Measurements from ENCODE around the gene PLEKHB2. TPM values are rescaled to one million over a fixed set of nuclear protein-coding genes. Genes with fewer than 3 reads are reported as not detected.
"Not testable (repeated sequence)": the region's sequence is repeated elsewhere in the genome, so short reads cannot be mapped to it uniquely, and the experiment has no call there.

Gene PLEKHB2
- total and polyA plus RNA-seq, 4 donors = 23.4 to 93.6 (median 75.4) TPM

DNA sequence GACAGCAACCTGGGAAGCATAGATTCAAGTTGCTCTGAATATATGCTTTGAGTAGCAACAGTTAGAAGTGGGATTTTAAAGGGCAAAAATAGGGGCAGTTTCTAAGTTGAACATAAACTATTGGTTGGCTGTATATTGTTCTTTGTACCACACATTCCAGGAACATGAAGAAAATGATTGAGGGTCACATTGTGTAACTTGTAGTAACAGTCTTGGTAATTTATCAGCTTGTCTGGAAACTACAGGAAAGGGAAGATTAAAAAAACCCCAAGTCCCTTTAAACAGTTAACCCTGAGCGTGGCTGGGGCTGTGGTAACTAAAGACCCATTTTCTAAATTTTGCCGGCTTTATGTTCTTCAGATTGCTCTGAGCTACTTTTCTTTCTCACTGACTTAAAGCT lies 7.4 kb downstream of the PLEKHB2 start:
- no peaks in the 10 kb centered on the region for H3K9me3 ChIP-seq (ENCODE audit: control insufficient read depth in 4 of 4, insufficient read depth in 3 of 4, low read length in 3 of 4)
- H3K27ac ChIP-seq (ENCODE audit: low read depth in 1 of 2, low read length in 1 of 2) = no peak overlapping the region
- H3K36me3 ChIP-seq (ENCODE audit: control insufficient read depth in 4 of 4, insufficient read depth in 4 of 4, low read length in 4 of 4) = peaks cover 0 to 6% (median 1%) of the 10 kb centered on the region in 4 donors
- peak in 1 of 3 donors; percentile 4 for DNase-seq
- peaks cover 0 to 10% (median 5%) of the 10 kb centered on the region in 5 donors for H3K4me1 ChIP-seq (ENCODE audit: control insufficient read depth in 5 of 5, insufficient read depth in 5 of 5, low read length in 5 of 5)
- TF ChIP-seq, protein P1, sequence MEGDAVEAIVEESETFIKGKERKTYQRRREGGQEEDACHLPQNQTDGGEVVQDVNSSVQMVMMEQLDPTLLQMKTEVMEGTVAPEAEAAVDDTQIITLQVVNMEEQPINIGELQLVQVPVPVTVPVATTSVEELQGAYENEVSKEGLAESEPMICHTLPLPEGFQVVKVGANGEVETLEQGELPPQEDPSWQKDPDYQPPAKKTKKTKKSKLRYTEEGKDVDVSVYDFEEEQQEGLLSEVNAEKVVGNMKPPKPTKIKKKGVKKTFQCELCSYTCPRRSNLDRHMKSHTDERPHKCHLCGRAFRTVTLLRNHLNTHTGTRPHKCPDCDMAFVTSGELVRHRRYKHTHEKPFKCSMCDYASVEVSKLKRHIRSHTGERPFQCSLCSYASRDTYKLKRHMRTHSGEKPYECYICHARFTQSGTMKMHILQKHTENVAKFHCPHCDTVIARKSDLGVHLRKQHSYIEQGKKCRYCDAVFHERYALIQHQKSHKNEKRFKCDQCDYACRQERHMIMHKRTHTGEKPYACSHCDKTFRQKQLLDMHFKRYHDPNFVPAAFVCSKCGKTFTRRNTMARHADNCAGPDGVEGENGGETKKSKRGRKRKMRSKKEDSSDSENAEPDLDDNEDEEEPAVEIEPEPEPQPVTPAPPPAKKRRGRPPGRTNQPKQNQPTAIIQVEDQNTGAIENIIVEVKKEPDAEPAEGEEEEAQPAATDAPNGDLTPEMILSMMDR (IDR thresholded peaks at IDR 0.05; ENCODE audit: control extremely low read depth, extremely low read depth) = no peak
- no peak overlapping the region for H3K9ac ChIP-seq (ENCODE audit: insufficient read depth in 1 of 2, low read length in 2 of 2)
- 39 to 49% methylated on average over 2 of the region's 2 CpGs for WGBS, 2 donors
- no peaks in the 10 kb centered on the region for H3K27me3 ChIP-seq (ENCODE audit: control insufficient read depth in 3 of 3, insufficient read depth in 3 of 3, low read length in 2 of 3)
- ATAC-seq (ENCODE audit: insufficient read depth, low FRiP score) = no peak
- no peak overlapping the region for H3K4me3 ChIP-seq

DNA sequence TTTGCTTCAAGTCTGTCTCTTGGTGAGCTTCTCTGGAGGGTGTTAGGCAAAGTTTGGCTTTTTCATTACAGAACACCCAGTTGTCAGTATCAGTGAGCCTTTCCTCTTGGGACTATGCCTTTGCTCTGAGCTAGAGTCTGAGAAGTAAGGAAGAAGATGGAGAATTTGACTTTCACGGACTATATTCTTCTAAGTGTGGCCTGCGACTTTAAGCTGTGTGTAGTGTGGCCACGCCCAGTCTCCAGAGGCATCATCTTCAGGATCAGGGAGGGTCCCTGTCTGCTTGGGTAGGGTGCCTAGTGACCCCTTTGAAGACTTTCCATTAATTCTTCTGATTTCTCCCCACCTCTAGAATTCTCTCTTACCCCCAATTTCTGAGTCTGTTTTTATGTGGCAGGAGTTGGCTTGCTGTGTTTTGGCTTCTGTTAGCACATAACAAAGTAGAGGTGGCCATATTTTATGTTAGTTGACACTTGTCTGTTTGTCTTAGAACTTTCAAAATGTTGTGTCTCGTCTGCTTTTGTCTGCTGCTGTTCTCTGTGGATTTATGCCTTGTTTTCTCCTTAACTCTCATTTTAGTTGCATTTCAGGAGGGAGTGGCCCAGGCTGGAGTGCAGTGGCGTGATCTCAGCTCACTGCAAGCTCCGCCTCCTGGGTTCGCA lies 8.6 kb downstream of the PLEKHB2 start:
- Histone ChIP-seq H3K9me3 (ENCODE audit: control insufficient read depth in 4 of 4, insufficient read depth in 3 of 4, low read length in 3 of 4) (no peaks in the 10 kb centered on the region), H3K27me3 (ENCODE audit: control insufficient read depth in 3 of 3, insufficient read depth in 3 of 3, low read length in 2 of 3) (no peaks in the 10 kb centered on the region), H3K9ac (ENCODE audit: insufficient read depth in 1 of 2, low read length in 2 of 2) (no peak overlapping the region), H3K4me1 (ENCODE audit: control insufficient read depth in 5 of 5, insufficient read depth in 5 of 5, low read length in 5 of 5) (peaks cover 0 to 10% (median 5%) of the 10 kb centered on the region in 5 donors), H3K36me3 (ENCODE audit: control insufficient read depth in 4 of 4, insufficient read depth in 4 of 4, low read length in 4 of 4) (peaks cover 0 to 6% (median 1%) of the 10 kb centered on the region in 4 donors), H3K4me3 (no peak overlapping the region), H3K27ac (ENCODE audit: low read depth in 1 of 2, low read length in 1 of 2) (no peak overlapping the region)
- TF ChIP-seq, protein P1 (IDR thresholded peaks at IDR 0.05; ENCODE audit: control extremely low read depth, extremely low read depth) = no peak
- ATAC-seq (ENCODE audit: insufficient read depth, low FRiP score) (no peak), DNase-seq (no peak)
- 95% methylated on average over 7 of the region's 7 CpGs for WGBS, 2 donors

DNA sequence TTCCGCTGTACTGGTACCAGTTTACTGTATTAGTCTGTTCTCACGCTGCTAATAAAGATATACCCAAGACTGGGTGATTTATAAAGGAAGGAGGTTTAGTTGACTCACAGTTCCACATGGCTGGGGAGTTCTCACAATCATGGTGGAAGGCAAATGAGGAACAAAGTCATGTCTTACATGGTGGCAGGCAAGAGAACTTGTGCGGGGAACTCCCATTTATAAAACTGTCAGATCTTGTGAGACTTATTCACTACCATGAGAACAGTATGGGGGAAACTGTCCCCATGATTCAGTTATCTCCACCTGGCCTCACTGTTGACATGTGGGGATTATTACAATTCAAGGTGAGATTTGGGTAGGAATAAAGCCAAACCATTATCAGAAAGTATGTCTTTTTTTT lies 9.8 kb downstream of the PLEKHB2 start:
- DNase-seq; H3K9ac ChIP-seq (ENCODE audit: insufficient read depth in 1 of 2, low read length in 2 of 2); H3K36me3 ChIP-seq (ENCODE audit: control insufficient read depth in 4 of 4, insufficient read depth in 4 of 4, low read length in 4 of 4); ATAC-seq (ENCODE audit: insufficient read depth, low FRiP score); H3K4me3 ChIP-seq; H3K27me3 ChIP-seq (ENCODE audit: control insufficient read depth in 3 of 3, insufficient read depth in 3 of 3, low read length in 2 of 3); H3K9me3 ChIP-seq (ENCODE audit: control insufficient read depth in 4 of 4, insufficient read depth in 3 of 4, low read length in 3 of 4); H3K27ac ChIP-seq (ENCODE audit: low read depth in 1 of 2, low read length in 1 of 2): not testable (repeated sequence)
- peaks cover 0 to 10% (median 5%) of the 10 kb centered on the region in 5 donors for H3K4me1 ChIP-seq (ENCODE audit: control insufficient read depth in 5 of 5, insufficient read depth in 5 of 5, low read length in 5 of 5)
- 93 to 97% methylated on average over 3 of the region's 3 CpGs for WGBS, 2 donors

DNA sequence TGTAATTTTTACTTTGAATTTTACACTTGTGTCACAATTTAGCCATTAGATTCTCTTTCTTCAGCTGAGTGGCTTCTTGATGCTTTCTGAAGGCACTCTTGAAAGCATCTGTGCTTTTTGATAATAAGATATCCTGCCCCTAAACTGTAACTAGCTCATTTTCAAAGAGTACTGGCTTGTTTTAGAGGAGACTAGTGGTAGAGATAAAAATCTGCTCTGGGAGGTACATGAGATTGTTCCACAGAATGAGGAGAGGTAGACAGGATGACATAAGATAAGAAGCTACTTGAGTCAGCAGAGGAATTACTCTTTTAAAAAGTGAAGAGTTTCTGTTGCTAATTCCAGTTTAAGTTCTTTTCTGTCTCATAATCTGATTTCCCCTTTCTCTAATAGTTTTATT lies 10.6 kb downstream of the PLEKHB2 start:
- TF ChIP-seq, protein P1 (IDR thresholded peaks at IDR 0.05; ENCODE audit: control extremely low read depth, extremely low read depth) = no peak
- peaks cover 0 to 11% (median 5%) of the 10 kb centered on the region in 5 donors for H3K4me1 ChIP-seq (ENCODE audit: control insufficient read depth in 5 of 5, insufficient read depth in 5 of 5, low read length in 5 of 5)
- H3K9me3 ChIP-seq (ENCODE audit: control insufficient read depth in 4 of 4, insufficient read depth in 3 of 4, low read length in 3 of 4) = no peaks in the 10 kb centered on the region
- no peak overlapping the region for H3K27ac ChIP-seq (ENCODE audit: low read depth in 1 of 2, low read length in 1 of 2)
- no peaks in the 10 kb centered on the region for H3K27me3 ChIP-seq (ENCODE audit: control insufficient read depth in 3 of 3, insufficient read depth in 3 of 3, low read length in 2 of 3)
- DNase-seq (no peak), ATAC-seq (ENCODE audit: insufficient read depth, low FRiP score) (no peak)
- no peak overlapping the region for H3K4me3 ChIP-seq
- H3K9ac ChIP-seq (ENCODE audit: insufficient read depth in 1 of 2, low read length in 2 of 2) = no peak overlapping the region
- H3K36me3 ChIP-seq (ENCODE audit: control insufficient read depth in 4 of 4, insufficient read depth in 4 of 4, low read length in 4 of 4) = peaks cover 0 to 3% (median 0%) of the 10 kb centered on the region in 4 donors

All from lung (tissue), 12 donors.